Measurements from ENCODE around the gene SERPINB8.

The SERPINB8 gene

GRCh38 chr18:64019922-64020756 is 50.3 kb downstream of the SERPINB8 start:
- Mint-ChIP-seq H3K4me3 (no peak overlapping the region), H3K27ac (no peak overlapping the region), H3K4me1 (ENCODE audit: low read depth) (no peaks in the 10 kb centered on the region), H3K27me3 (no peaks in the 10 kb centered on the region), H3K9me3 (no peaks in the 10 kb centered on the region), H3K36me3 (ENCODE audit: low read depth) (no peaks in the 10 kb centered on the region)

- H3K4me1 Mint-ChIP-seq (ENCODE audit: low read depth): peaks cover 7% of the 10 kb centered on the region
- H3K27me3 Mint-ChIP-seq: peaks cover 17% of the 10 kb centered on the region
- H3K9me3 Mint-ChIP-seq: no peaks in the 10 kb centered on the region
- H3K4me3 Mint-ChIP-seq: no peak overlapping the region
- H3K27ac Mint-ChIP-seq: no peak overlapping the region
- no peaks in the 10 kb centered on the region for H3K36me3 Mint-ChIP-seq (ENCODE audit: low read depth)
Observed at GRCh38 chr18:64026350-64026749, 56.5 kb downstream of the SERPINB8 start.

- no peak overlapping the region for H3K4me3 Mint-ChIP-seq
- no peak overlapping the region for H3K27ac Mint-ChIP-seq
- peaks cover 23% of the 10 kb centered on the region for H3K27me3 Mint-ChIP-seq
- H3K36me3 Mint-ChIP-seq (ENCODE audit: low read depth): no peaks in the 10 kb centered on the region
- peaks cover 7% of the 10 kb centered on the region for H3K4me1 Mint-ChIP-seq (ENCODE audit: low read depth)
- H3K9me3 Mint-ChIP-seq: no peaks in the 10 kb centered on the region
Observed at GRCh38 chr18:64027931-64028695, 58.2 kb downstream of the SERPINB8 start.

GRCh38 chr18:64029096-64029495 is 59.2 kb downstream of the SERPINB8 start:
- Mint-ChIP-seq H3K27ac (no peak overlapping the region), H3K4me1 (ENCODE audit: low read depth) (peaks cover 7% of the 10 kb centered on the region), H3K36me3 (ENCODE audit: low read depth) (no peaks in the 10 kb centered on the region), H3K9me3 (no peaks in the 10 kb centered on the region), H3K4me3 (no peak overlapping the region), H3K27me3 (peaks cover 23% of the 10 kb centered on the region)

GRCh38 chr18:64031411-64031810 is 61.5 kb downstream of the SERPINB8 start:
- H3K27ac Mint-ChIP-seq: no peak overlapping the region
- H3K27me3 Mint-ChIP-seq: peaks cover 23% of the 10 kb centered on the region
- no peaks in the 10 kb centered on the region for H3K9me3 Mint-ChIP-seq
- no peaks in the 10 kb centered on the region for H3K36me3 Mint-ChIP-seq (ENCODE audit: low read depth)
- no peak overlapping the region for H3K4me3 Mint-ChIP-seq
- H3K4me1 Mint-ChIP-seq (ENCODE audit: low read depth): peaks cover 7% of the 10 kb centered on the region

- Mint-ChIP-seq H3K27me3 (peaks cover 23% of the 10 kb centered on the region), H3K36me3 (ENCODE audit: low read depth) (no peaks in the 10 kb centered on the region), H3K9me3 (no peaks in the 10 kb centered on the region), H3K27ac (no peak overlapping the region), H3K4me3 (no peak overlapping the region), H3K4me1 (ENCODE audit: low read depth) (peaks cover 7% of the 10 kb centered on the region)
Observed at GRCh38 chr18:64032312-64032711, 62.4 kb downstream of the SERPINB8 start.

GRCh38 chr18:64037812-64038414 is 68.0 kb downstream of the SERPINB8 start:
- Mint-ChIP-seq H3K4me1 (ENCODE audit: low read depth) (no peaks in the 10 kb centered on the region), H3K4me3 (no peak overlapping the region), H3K9me3 (no peaks in the 10 kb centered on the region), H3K27me3 (peaks cover 3% of the 10 kb centered on the region), H3K27ac (no peak overlapping the region), H3K36me3 (ENCODE audit: low read depth) (no peaks in the 10 kb centered on the region)

Data from stimulated activated naive CD8-positive, alpha-beta T cell treated with anti-CD3 and anti-CD28 coated beads, Interleukin-15, Interleukin-2, amounts not matched to agents 100 ng/mL and 50 ng/mL, for 24 hours (primary cell).